G401.6 (cell line): ENCODE measurements around the gene TNS2.
"Not testable (repeated sequence)": the region's sequence is repeated elsewhere in the genome, so short reads cannot be mapped to it uniquely, and the experiment has no call there.

Experiments
- FAIRE-seq: peaks from 2 replicates; lab custom pipeline; 2012; peaks lifted over from hg19 to GRCh38; lab: Jason Lieb, UNC

TNS2 gene

GRCh38 chr12:53094796-53095595 lies 45.1 kb downstream of the TNS2 start:
- not testable (repeated sequence) for FAIRE-seq

- not testable (repeated sequence) for FAIRE-seq
Measured at GRCh38 chr12:53095596-53095895, 45.7 kb downstream of the TNS2 start.

- FAIRE-seq: no peak
Measured at GRCh38 chr12:53096089-53096741, 46.4 kb downstream of the TNS2 start.

GRCh38 chr12:53096759-53097158 lies 46.9 kb downstream of the TNS2 start:
- FAIRE-seq: no peak

- no peak for FAIRE-seq
Measured at GRCh38 chr12:53097207-53097563, 47.3 kb downstream of the TNS2 start.

GRCh38 chr12:53097564-53098353 lies 47.9 kb downstream of the TNS2 start, which contains the start of gene IGFBP6:
IGFBP6 (plus strand) TSS chr12:53097667; CDS start chr12:53097718, 51 bp downstream.
- FAIRE-seq: no peak

GRCh38 chr12:53098354-53098981 lies 48.6 kb downstream of the TNS2 start:
- FAIRE-seq: no peak

GRCh38 chr12:53099071-53099882 lies 49.4 kb downstream of the TNS2 start:
- peak; percentile 99 for FAIRE-seq

GRCh38 chr12:53100466-53101151 lies 50.7 kb downstream of the TNS2 start:
- no peak for FAIRE-seq

- FAIRE-seq: no peak
Measured at GRCh38 chr12:53101266-53101665, 51.4 kb downstream of the TNS2 start.

- FAIRE-seq: no peak
Measured at GRCh38 chr12:53101931-53102781, 52.3 kb downstream of the TNS2 start.

GRCh38 chr12:53102883-53103807 lies 53.3 kb downstream of the TNS2 start, which contains the start of gene SOAT2:
SOAT2 (plus strand) TSS chr12:53103486; CDS start chr12:53103578, 92 bp downstream.
- FAIRE-seq: no peak

GRCh38 chr12:53103860-53104305 lies 54.0 kb downstream of the TNS2 start:
- FAIRE-seq: no peak

- no peak for FAIRE-seq
Measured at GRCh38 chr12:53105256-53105655, 55.4 kb downstream of the TNS2 start.

- no peak for FAIRE-seq
Measured at GRCh38 chr12:53105712-53106439, 56.0 kb downstream of the TNS2 start.

GRCh38 chr12:53107122-53107521 lies 57.3 kb downstream of the TNS2 start:
- FAIRE-seq: no peak

GRCh38 chr12:53112431-53112830 lies 62.6 kb downstream of the TNS2 start:
- not testable (repeated sequence) for FAIRE-seq

- no peak for FAIRE-seq
Measured at GRCh38 chr12:53113136-53113705, 63.4 kb downstream of the TNS2 start.
